Gastrocnemius medialis (tissue), 4 donors: Measurements from ENCODE around the gene OSTM1. TPM values are rescaled to one million over a fixed set of nuclear protein-coding genes. Genes with fewer than 3 reads are reported as not detected.
A peak's percentile ranks its signal among the peaks of the same experiment; 100 is the strongest.

Experiments used
- ATAC-seq, 2 donors: fragments of 150-250 bp; one replicate each; pipeline ENCODE4 v1.9.1; 2016
- DNase-seq, 2 donors: peaks; one replicate each; pipeline ENCODE4 v3.0.0-alpha.2; 2019
- H3K27ac ChIP-seq, 4 donors: fragments of 200-600 bp; sonication (generic); 1 replicate in 1 of 4; 2 replicates in 3 of 4; pipeline ENCODE4 v1.5.1; 2016 to 2018; ENCODE audit warnings: mild to moderate bottlenecking in 2 of 4, moderate library complexity in 1 of 4
- H3K27me3 ChIP-seq, 3 donors: fragments of 200-600 bp; sonication (generic) in 2 of 3; 1 replicate in 1 of 3; 2 replicates in 2 of 3; pipeline versions ENCODE4 v1.5.1 to v1.6.0; 2016 to 2019; ENCODE audit warnings: mild to moderate bottlenecking in 1 of 3, moderate library complexity in 1 of 3
- H3K36me3 ChIP-seq, 2 donors: fragments of 200-600 bp; sonication (generic) in 1 of 2; one replicate each; pipeline ENCODE4 v1.5.1; 2017 to 2018
- H3K4me1 ChIP-seq, 2 donors: fragments of 200-600 bp; sonication (generic) in 1 of 2; one replicate each; pipeline ENCODE4 v1.5.1; 2016 to 2017; ENCODE audit warnings: mild to moderate bottlenecking in 2 of 2
- H3K4me3 ChIP-seq, 4 donors: fragments of 200-600 bp; sonication (generic) in 3 of 4; 1 replicate in 1 of 4; 2 replicates in 3 of 4; pipeline ENCODE4 v1.5.1; 2016 to 2019; ENCODE audit warnings: mild to moderate bottlenecking in 2 of 4
- H3K9me3 ChIP-seq, 3 donors: fragments of 200-600 bp; sonication (generic) in 2 of 3; 1 replicate in 1 of 3; 2 replicates in 2 of 3; pipeline ENCODE4 v1.5.1; 2016 to 2019
- POLR2A ChIP-seq, 2 donors: fragments of 450-650 bp; IDR thresholded peaks; one replicate each; pipeline ENCODE4 v1.6.1; 2017; ENCODE audit warnings: antibody characterized with exemption in 2 of 2, mild to moderate bottlenecking in 2 of 2, moderate library complexity in 2 of 2
- in situ Hi-C, 4 donors: fragments of 200-750 bp; cut with MboI; loops; one replicate each; pipeline versions ENCODE4 v1.15.0 to v1.8.0; 2017; ENCODE audit warnings: low sequenced_read_pairs in 4 of 4
- intact Hi-C: fragments of 100-400 bp; cut with DNase I; formaldehyde crosslinking; loops from one replicate; pipeline ENCODE4 v1.15.1; 2023; ENCODE audit warnings: low total_unique reads
- total RNA-seq, 4 donors: library from RNA; depleted of rRNA; stranded (reverse); fragments of >200 nt; gene quantifications; one replicate each; pipeline versions ENCODE4 v1.1.0 to v1.2.3, GENCODE V29; 2016
- TF ChIP-seq, protein P1 (sequence below), 5 experiments: fragments of 450-650 bp in 3 of 5; fragments of 200-600 bp in 2 of 5; sonication (generic) in 2 of 5; IDR thresholded peaks in 4 of 5; conservative IDR thresholded peaks in 1 of 5; 1 replicate in 4 of 5; 2 replicates in 1 of 5; pipeline ENCODE4 v1.5.1; 2016 to 2019; ENCODE audit warnings: antibody characterized with exemption in 5 of 5, mild to moderate bottlenecking in 3 of 5, moderate library complexity in 3 of 5

Gene OSTM1
- total RNA-seq, 4 donors from 2014 or later: 28.3 to 64.3 (median 40.0) TPM

DNA sequence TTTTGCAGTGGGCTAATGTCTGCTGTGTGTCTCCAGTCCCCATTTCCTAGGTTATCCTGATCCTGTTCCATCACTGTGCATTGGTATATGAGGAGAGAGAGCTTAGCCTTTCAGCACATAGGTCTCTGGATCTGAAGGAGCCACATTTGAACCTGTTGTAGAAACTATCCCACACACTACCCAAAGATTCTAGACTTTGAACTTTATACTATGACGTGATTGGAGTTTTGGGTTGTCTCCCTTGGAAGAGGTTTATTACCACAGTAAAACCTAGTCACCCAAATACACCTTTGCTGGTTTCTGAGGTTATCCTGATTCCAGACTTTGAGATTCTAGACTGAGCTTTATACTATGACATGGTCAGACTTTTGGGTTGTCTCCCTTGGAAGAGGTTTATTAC lies 8.0 kb upstream of the OSTM1 start:
- TF ChIP-seq, protein P1, sequence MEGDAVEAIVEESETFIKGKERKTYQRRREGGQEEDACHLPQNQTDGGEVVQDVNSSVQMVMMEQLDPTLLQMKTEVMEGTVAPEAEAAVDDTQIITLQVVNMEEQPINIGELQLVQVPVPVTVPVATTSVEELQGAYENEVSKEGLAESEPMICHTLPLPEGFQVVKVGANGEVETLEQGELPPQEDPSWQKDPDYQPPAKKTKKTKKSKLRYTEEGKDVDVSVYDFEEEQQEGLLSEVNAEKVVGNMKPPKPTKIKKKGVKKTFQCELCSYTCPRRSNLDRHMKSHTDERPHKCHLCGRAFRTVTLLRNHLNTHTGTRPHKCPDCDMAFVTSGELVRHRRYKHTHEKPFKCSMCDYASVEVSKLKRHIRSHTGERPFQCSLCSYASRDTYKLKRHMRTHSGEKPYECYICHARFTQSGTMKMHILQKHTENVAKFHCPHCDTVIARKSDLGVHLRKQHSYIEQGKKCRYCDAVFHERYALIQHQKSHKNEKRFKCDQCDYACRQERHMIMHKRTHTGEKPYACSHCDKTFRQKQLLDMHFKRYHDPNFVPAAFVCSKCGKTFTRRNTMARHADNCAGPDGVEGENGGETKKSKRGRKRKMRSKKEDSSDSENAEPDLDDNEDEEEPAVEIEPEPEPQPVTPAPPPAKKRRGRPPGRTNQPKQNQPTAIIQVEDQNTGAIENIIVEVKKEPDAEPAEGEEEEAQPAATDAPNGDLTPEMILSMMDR (IDR thresholded peaks at IDR 0.05 in 4 of 5, conservative IDR thresholded peaks at IDR 0.05 in 1 of 5): no peak
- no peak for TF ChIP-seq POLR2A (IDR thresholded peaks at IDR 0.05)
- in situ Hi-C loops: no loop called here

GRCh38 chr6:108080010-108080780 lies 5.7 kb upstream of the OSTM1 start:
- no peak for ATAC-seq
- TF ChIP-seq, protein P1 (IDR thresholded peaks at IDR 0.05 in 4 of 5, conservative IDR thresholded peaks at IDR 0.05 in 1 of 5): no peak
- no peak for TF ChIP-seq POLR2A (IDR thresholded peaks at IDR 0.05)
- Histone ChIP-seq H3K27me3 (no peaks in the 10 kb centered on the region), H3K4me1 (peaks cover 0 to 6% of the 10 kb centered on the region in 2 donors), H3K27ac (no peak overlapping the region), H3K36me3 (no peaks in the 10 kb centered on the region), H3K4me3 (no peak overlapping the region), H3K9me3 (no peaks in the 10 kb centered on the region)
- intact Hi-C loops: no loop called here
- in situ Hi-C loops: no loop called here
- DNase-seq: no peak

More for the DNA sequence above, 8.0 kb upstream of the OSTM1 start:
- intact Hi-C loops: no loop called here
- H3K9me3 ChIP-seq: no peaks in the 10 kb centered on the region
- H3K27ac ChIP-seq: no peak overlapping the region
- no peaks in the 10 kb centered on the region for H3K4me1 ChIP-seq
- no peaks in the 10 kb centered on the region for H3K36me3 ChIP-seq
- no peak for ATAC-seq
- no peaks in the 10 kb centered on the region for H3K27me3 ChIP-seq
- DNase-seq: no peak
- no peak overlapping the region for H3K4me3 ChIP-seq

- no peaks in the 10 kb centered on the region for H3K27me3 ChIP-seq
- in situ Hi-C loops (no loop called here), intact Hi-C loops (loop anchor here (10.0 kb wide), 2 partner anchors 927 to 1017 kb away; partner anchors contain the start of genes CEP57L1 and SESN1)
- no peaks in the 10 kb centered on the region for H3K36me3 ChIP-seq
- no peak overlapping the region for H3K4me3 ChIP-seq
- peaks cover 7 to 11% of the 10 kb centered on the region in 2 donors for H3K4me1 ChIP-seq
- no peaks in the 10 kb centered on the region for H3K9me3 ChIP-seq
- no peak for DNase-seq
- no peak for TF ChIP-seq POLR2A (IDR thresholded peaks at IDR 0.05)
- TF ChIP-seq, protein P1 (IDR thresholded peaks at IDR 0.05 in 4 of 5, conservative IDR thresholded peaks at IDR 0.05 in 1 of 5): no peak
- H3K27ac ChIP-seq: no peak overlapping the region
- ATAC-seq: no peak
Observed at GRCh38 chr6:108078191-108078590, 3.6 kb upstream of the OSTM1 start.

GRCh38 chr6:108074057-108074358 lies 533 bp downstream of the OSTM1 start:
- H3K4me1 ChIP-seq: peaks cover 8 to 11% of the 10 kb centered on the region in 2 donors
- peak overlapping the region; percentile 90 to 99 (median 94) for H3K4me3 ChIP-seq
- H3K36me3 ChIP-seq: no peaks in the 10 kb centered on the region
- ATAC-seq (peak in 1 of 2 donors; percentile 10), DNase-seq (no peak)
- H3K9me3 ChIP-seq: no peaks in the 10 kb centered on the region
- in situ Hi-C loops (no loop called here), intact Hi-C loops (loop anchor here (1.0 to 10.0 kb wide), 3 partner anchors 116 to 1021 kb away; partner anchors contain the start of genes CEP57L1, SEC63 and SESN1)
- TF ChIP-seq POLR2A (IDR thresholded peaks at IDR 0.05): no peak
- TF ChIP-seq, protein P1 (IDR thresholded peaks at IDR 0.05 in 4 of 5, conservative IDR thresholded peaks at IDR 0.05 in 1 of 5): no peak
- peak overlapping the region; percentile 85 to 91 (median 88) for H3K27ac ChIP-seq
- H3K27me3 ChIP-seq: no peaks in the 10 kb centered on the region
